Measurements from ENCODE around the gene PCDHB11.
"Not testable (repeated sequence)": the region's sequence is repeated elsewhere in the genome, so short reads cannot be mapped to it uniquely, and the experiment has no call there.

- not testable (repeated sequence) for TF ChIP-seq SUZ12 (IDR thresholded peaks at IDR 0.05); HDGF (IDR thresholded peaks at IDR 0.05; ENCODE audit: borderline replicate concordance); FOXM1 (IDR thresholded peaks at IDR 0.05; ENCODE audit: borderline replicate concordance); LEF1 (IDR thresholded peaks at IDR 0.05; ENCODE audit: borderline replicate concordance); FOXA1 (IDR thresholded peaks at IDR 0.05)
These were observed 25.4 kb downstream of the PCDHB11 start for GRCh38 chr5:141224844-141225243.
